HEK293T (cell line): ENCODE data around the gene MVD.

Experiments used
- ELF4 ChIP-seq: fragments of 450-650 bp; IDR thresholded peaks from 2 replicates; pipeline ENCODE4 v1.6.1; 2017; ENCODE audit warnings: antibody characterized with exemption
- FOXM1 ChIP-seq: fragments of 450-650 bp; IDR thresholded peaks from 2 replicates; pipeline ENCODE4 v1.6.1; 2017; ENCODE audit warnings: mild to moderate bottlenecking, borderline replicate concordance
- NFRKB ChIP-seq: fragments of 450-650 bp; IDR thresholded peaks from 2 replicates; pipeline ENCODE4 v1.6.1; 2016; ENCODE audit warnings: mild to moderate bottlenecking, moderate library complexity
- SP1 ChIP-seq: fragments of 450-650 bp; IDR thresholded peaks from 2 replicates; pipeline ENCODE4 v1.6.1; 2017
- TF ChIP-seq, protein P1 (sequence below): fragments of 450-650 bp; IDR thresholded peaks from 2 replicates; pipeline ENCODE4 v1.6.1; 2016

DNA sequence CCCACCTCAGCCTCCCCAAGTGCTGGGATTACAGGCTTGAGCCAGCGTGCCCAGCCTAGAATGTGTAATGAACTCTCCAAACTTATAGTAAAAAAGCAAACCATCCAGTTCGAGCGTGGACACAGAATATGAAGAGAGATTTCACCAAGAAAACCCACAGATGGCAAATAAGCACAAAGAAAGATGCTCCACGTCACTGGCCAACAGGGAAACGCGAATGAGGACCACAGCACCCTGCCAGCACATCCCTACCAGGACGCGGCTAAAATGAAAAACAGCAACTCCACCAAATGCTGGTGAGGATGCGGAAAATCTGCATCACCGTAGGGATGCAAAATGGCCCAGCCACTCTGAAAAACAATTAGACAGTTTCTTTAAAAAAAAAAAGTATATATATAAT lies 1.4 kb downstream of the MVD start:
- no peak for TF ChIP-seq SP1
- no peak for TF ChIP-seq ELF4
- TF ChIP-seq, protein P1, sequence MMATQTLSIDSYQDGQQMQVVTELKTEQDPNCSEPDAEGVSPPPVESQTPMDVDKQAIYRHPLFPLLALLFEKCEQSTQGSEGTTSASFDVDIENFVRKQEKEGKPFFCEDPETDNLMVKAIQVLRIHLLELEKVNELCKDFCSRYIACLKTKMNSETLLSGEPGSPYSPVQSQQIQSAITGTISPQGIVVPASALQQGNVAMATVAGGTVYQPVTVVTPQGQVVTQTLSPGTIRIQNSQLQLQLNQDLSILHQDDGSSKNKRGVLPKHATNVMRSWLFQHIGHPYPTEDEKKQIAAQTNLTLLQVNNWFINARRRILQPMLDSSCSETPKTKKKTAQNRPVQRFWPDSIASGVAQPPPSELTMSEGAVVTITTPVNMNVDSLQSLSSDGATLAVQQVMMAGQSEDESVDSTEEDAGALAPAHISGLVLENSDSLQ: no peak
- TF ChIP-seq FOXM1: no peak
- TF ChIP-seq NFRKB: no peak
